Skeletal muscle tissue (tissue), 4 donors: ENCODE measurements around the gene SUN1. TPM values are rescaled to one million over a fixed set of nuclear protein-coding genes. Genes with fewer than 3 reads are reported as not detected.

Experiments
- H3K27ac ChIP-seq: one replicate; pipeline ENCODE4 v1.7.0; 2013; ENCODE audit warnings: mild to moderate bottlenecking, low read depth, low read length, inconsistent platforms
- H3K27me3 ChIP-seq, 3 donors: one replicate each; pipeline ENCODE4 v1.7.0; 2013; ENCODE audit warnings: low read length in 3 of 3; ENCODE audit not compliant: control insufficient read depth in 3 of 3, insufficient read depth in 3 of 3
- H3K36me3 ChIP-seq, 3 donors: one replicate each; pipeline ENCODE4 v1.7.0; 2013; ENCODE audit warnings: low read length in 3 of 3; ENCODE audit not compliant: control insufficient read depth in 3 of 3, insufficient read depth in 3 of 3
- H3K4me1 ChIP-seq, 3 donors: one replicate each; pipeline ENCODE4 v1.7.0; 2013; ENCODE audit warnings: low read length in 3 of 3, mild to moderate bottlenecking in 3 of 3; ENCODE audit not compliant: control insufficient read depth in 3 of 3, insufficient read depth in 3 of 3
- H3K4me3 ChIP-seq, 3 donors: one replicate each; pipeline ENCODE4 v1.7.0; 2013; ENCODE audit warnings: low read length in 3 of 3
- H3K9ac ChIP-seq, 3 donors: one replicate each; pipeline ENCODE4 v1.7.0; 2013; ENCODE audit warnings: low read length in 3 of 3, mild to moderate bottlenecking in 3 of 3, moderate library complexity in 2 of 3, low read depth in 1 of 3
- H3K9me3 ChIP-seq, 3 donors: one replicate each; pipeline ENCODE4 v1.7.0; 2013; ENCODE audit warnings: low read length in 3 of 3; ENCODE audit not compliant: control insufficient read depth in 3 of 3
- total RNA-seq: library from RNA; depleted of rRNA; stranded (reverse); fragments of >200 nt; gene quantifications from one replicate; pipeline ENCODE4 v1.2.3, GENCODE V29; 2014
- donor health status: Osteomylitis.

SUN1 gene
- total RNA-seq, 1 donor from 2014 or later = 180 TPM

GRCh38 chr7:893686-894085 lies 61.4 kb downstream of the SUN1 start:
- H3K27me3 ChIP-seq = no peaks in the 10 kb centered on the region
- H3K4me1 ChIP-seq = peaks cover 0 to 3% (median 0%) of the 10 kb centered on the region in 3 donors
- peaks cover 62 to 75% (median 70%) of the 10 kb centered on the region in 3 donors for H3K36me3 ChIP-seq
- H3K9ac ChIP-seq = no peak overlapping the region
- no peak overlapping the region for H3K4me3 ChIP-seq
- no peaks in the 10 kb centered on the region for H3K9me3 ChIP-seq
- no peak overlapping the region for H3K27ac ChIP-seq

GRCh38 chr7:894164-894867 lies 62.0 kb downstream of the SUN1 start:
- Histone ChIP-seq H3K36me3 (peaks cover 58 to 69% (median 64%) of the 10 kb centered on the region in 3 donors), H3K4me3 (no peak overlapping the region), H3K27ac (no peak overlapping the region), H3K9ac (no peak overlapping the region), H3K4me1 (peaks cover 0 to 3% (median 0%) of the 10 kb centered on the region in 3 donors), H3K9me3 (no peaks in the 10 kb centered on the region), H3K27me3 (no peaks in the 10 kb centered on the region)

GRCh38 chr7:894927-895450 lies 62.7 kb downstream of the SUN1 start:
- peaks cover 0 to 3% (median 0%) of the 10 kb centered on the region in 3 donors for H3K4me1 ChIP-seq
- H3K9me3 ChIP-seq = no peaks in the 10 kb centered on the region
- no peak overlapping the region for H3K9ac ChIP-seq
- peaks cover 58 to 69% (median 63%) of the 10 kb centered on the region in 3 donors for H3K36me3 ChIP-seq
- no peak overlapping the region for H3K27ac ChIP-seq
- H3K27me3 ChIP-seq = peaks cover 0 to 1% (median 0%) of the 10 kb centered on the region in 3 donors
- H3K4me3 ChIP-seq = no peak overlapping the region

- H3K27ac ChIP-seq = no peak overlapping the region
- H3K27me3 ChIP-seq = peaks cover 0 to 3% (median 0%) of the 10 kb centered on the region in 3 donors
- no peak overlapping the region for H3K4me3 ChIP-seq
- H3K36me3 ChIP-seq = peaks cover 56 to 65% (median 61%) of the 10 kb centered on the region in 3 donors
- H3K9ac ChIP-seq = no peak overlapping the region
- H3K4me1 ChIP-seq = peaks cover 0 to 3% (median 0%) of the 10 kb centered on the region in 3 donors
- H3K9me3 ChIP-seq = no peaks in the 10 kb centered on the region
These were observed 63.3 kb downstream of the SUN1 start for GRCh38 chr7:895451-896052.

- peaks cover 0 to 3% (median 0%) of the 10 kb centered on the region in 3 donors for H3K4me1 ChIP-seq
- H3K9me3 ChIP-seq = no peaks in the 10 kb centered on the region
- no peak overlapping the region for H3K4me3 ChIP-seq
- peaks cover 0 to 3% (median 0%) of the 10 kb centered on the region in 3 donors for H3K27me3 ChIP-seq
- no peak overlapping the region for H3K27ac ChIP-seq
- H3K9ac ChIP-seq = no peak overlapping the region
- H3K36me3 ChIP-seq = peaks cover 47 to 56% (median 52%) of the 10 kb centered on the region in 3 donors
These were observed 64.2 kb downstream of the SUN1 start for GRCh38 chr7:896346-897075.

GRCh38 chr7:897086-897485 lies 64.8 kb downstream of the SUN1 start:
- Histone ChIP-seq H3K9me3 (no peaks in the 10 kb centered on the region), H3K36me3 (peaks cover 41 to 50% (median 46%) of the 10 kb centered on the region in 3 donors), H3K9ac (no peak overlapping the region), H3K27ac (no peak overlapping the region), H3K4me3 (no peak overlapping the region), H3K27me3 (peaks cover 0 to 3% (median 0%) of the 10 kb centered on the region in 3 donors), H3K4me1 (peaks cover 0 to 3% (median 0%) of the 10 kb centered on the region in 3 donors)

- H3K9me3 ChIP-seq = no peaks in the 10 kb centered on the region
- no peak overlapping the region for H3K9ac ChIP-seq
- peaks cover 3 to 7% (median 3%) of the 10 kb centered on the region in 3 donors for H3K27me3 ChIP-seq
- H3K27ac ChIP-seq = no peak overlapping the region
- H3K4me3 ChIP-seq = no peak overlapping the region
- peaks cover 33 to 42% (median 38%) of the 10 kb centered on the region in 3 donors for H3K36me3 ChIP-seq
- peaks cover 0 to 3% (median 0%) of the 10 kb centered on the region in 3 donors for H3K4me1 ChIP-seq
These were observed 65.6 kb downstream of the SUN1 start for GRCh38 chr7:897771-898376.

- Histone ChIP-seq H3K36me3 (peaks cover 30 to 37% (median 35%) of the 10 kb centered on the region in 3 donors), H3K4me3 (no peak overlapping the region), H3K9me3 (no peaks in the 10 kb centered on the region), H3K27me3 (peaks cover 7 to 12% (median 9%) of the 10 kb centered on the region in 3 donors), H3K27ac (no peak overlapping the region), H3K9ac (no peak overlapping the region), H3K4me1 (peaks cover 0 to 3% (median 0%) of the 10 kb centered on the region in 3 donors)
These were observed 66.2 kb downstream of the SUN1 start for GRCh38 chr7:898460-898854.

- Histone ChIP-seq H3K4me3 (no peak overlapping the region), H3K4me1 (peaks cover 0 to 3% (median 0%) of the 10 kb centered on the region in 3 donors), H3K9me3 (no peaks in the 10 kb centered on the region), H3K36me3 (peaks cover 25 to 31% (median 29%) of the 10 kb centered on the region in 3 donors), H3K9ac (no peak overlapping the region), H3K27me3 (peaks cover 13 to 18% (median 15%) of the 10 kb centered on the region in 3 donors), H3K27ac (no peak overlapping the region)
These were observed 66.8 kb downstream of the SUN1 start for GRCh38 chr7:898855-899681.
